NCI-H1694 (cell line): ENCODE results near the gene OTOP2.
"Not testable (repeated sequence)": the region's sequence is repeated elsewhere in the genome, so short reads cannot be mapped to it uniquely, and the experiment has no call there.

ENCODE experiments used
- DNase-seq: peaks from one replicate; lab custom pipeline; 2025; lab: John Stamatoyannopoulos, UW

OTOP2 gene

GRCh38 chr17:74901353-74902135, 22.5 kb upstream of the OTOP2 start:
- no peak for DNase-seq

GRCh38 chr17:74903034-74903433, 21.0 kb upstream of the OTOP2 start:
- no peak for DNase-seq

GRCh38 chr17:74903671-74904070, 20.4 kb upstream of the OTOP2 start:
- no peak for DNase-seq

- no peak for DNase-seq
Measured at GRCh38 chr17:74904687-74905409, 19.2 kb upstream of the OTOP2 start.

GRCh38 chr17:74906214-74906793, 17.8 kb upstream of the OTOP2 start:
- not testable (repeated sequence) for DNase-seq

GRCh38 chr17:74907012-74907411, 17.1 kb upstream of the OTOP2 start:
- no peak for DNase-seq

GRCh38 chr17:74909097-74909496, 15.0 kb upstream of the OTOP2 start:
- DNase-seq, result not testable (repeated sequence)

- not testable (repeated sequence) for DNase-seq
Measured at GRCh38 chr17:74911423-74911822, 12.7 kb upstream of the OTOP2 start.

GRCh38 chr17:74916136-74916850, 7.8 kb upstream of the OTOP2 start:
- DNase-seq, result no peak

- DNase-seq, result no peak
Measured at GRCh38 chr17:74916851-74917199, 7.2 kb upstream of the OTOP2 start.

GRCh38 chr17:74917430-74917829, 6.6 kb upstream of the OTOP2 start:
- no peak for DNase-seq

- DNase-seq, result no peak
Measured at GRCh38 chr17:74918906-74919305, 5.2 kb upstream of the OTOP2 start.

GRCh38 chr17:74919440-74920305, 4.4 kb upstream of the OTOP2 start:
- DNase-seq, result no peak

GRCh38 chr17:74920306-74920620, 3.8 kb upstream of the OTOP2 start:
- no peak for DNase-seq

GRCh38 chr17:74920642-74921025, 3.4 kb upstream of the OTOP2 start:
- no peak for DNase-seq

GRCh38 chr17:74921026-74921681, 2.9 kb upstream of the OTOP2 start:
- no peak for DNase-seq

- no peak for DNase-seq
Measured at GRCh38 chr17:74921769-74922168, 2.3 kb upstream of the OTOP2 start.

- DNase-seq, result no peak
Measured at GRCh38 chr17:74922172-74922571, 1.9 kb upstream of the OTOP2 start.

GRCh38 chr17:74922694-74923537, 1.2 kb upstream of the OTOP2 start, which contains the start of gene USH1G:
Gene USH1G (minus strand): TSS chr17:74923255. CDS start chr17:74923073, 182 bp downstream.
- no peak for DNase-seq
